Mesenchymal stem cell (in vitro differentiated cells and primary cell): ENCODE measurements around the gene NR2F6.
A peak's percentile ranks its signal among the peaks of the same experiment; 100 is the strongest.

ENCODE experiments used
- DNase-seq: peaks from one replicate; pipeline ENCODE4 v3.0.0-alpha.2; 2013
- H2AFZ ChIP-seq: one replicate; pipeline ENCODE4 v1.6.1; 2013; ENCODE audit warnings: low read depth, mild to moderate bottlenecking, control low read depth, inconsistent platforms, low read length, moderate library complexity
- H2AK5ac ChIP-seq: 2 replicates; pipeline ENCODE4 v1.6.1; 2013; ENCODE audit warnings: low read length, moderate library complexity, mild to moderate bottlenecking, inconsistent platforms; ENCODE audit not compliant: severe bottlenecking
- H2BK120ac ChIP-seq: one replicate; pipeline ENCODE4 v1.6.1; 2013; ENCODE audit warnings: low read depth, mild to moderate bottlenecking, inconsistent platforms, low read length, moderate library complexity
- H2BK12ac ChIP-seq, 2 experiments: one replicate each; pipeline ENCODE4 v1.6.1; 2013; ENCODE audit warnings: inconsistent platforms in 2 of 2, low read length in 2 of 2, mild to moderate bottlenecking in 2 of 2, moderate library complexity in 2 of 2, control low read depth in 1 of 2
- H2BK15ac ChIP-seq: one replicate; pipeline ENCODE4 v1.6.1; 2013; ENCODE audit warnings: mild to moderate bottlenecking, low read depth, inconsistent platforms; ENCODE audit not compliant: poor library complexity, severe bottlenecking
- H2BK5ac ChIP-seq: 2 replicates; pipeline ENCODE4 v1.6.1; 2013; ENCODE audit warnings: low read depth, mild to moderate bottlenecking, low read length, control low read depth, inconsistent platforms; ENCODE audit not compliant: poor library complexity, severe bottlenecking
- H3K14ac ChIP-seq, 2 experiments: one replicate each; pipeline ENCODE4 v1.6.1; 2013; ENCODE audit warnings: inconsistent platforms in 2 of 2, low read length in 2 of 2, control low read depth in 1 of 2, mild to moderate bottlenecking in 1 of 2, moderate library complexity in 1 of 2
- H3K18ac ChIP-seq, 2 experiments: one replicate each; pipeline ENCODE4 v1.6.1; 2013; ENCODE audit warnings: inconsistent platforms in 2 of 2, low read length in 2 of 2, control low read depth in 1 of 2, low read depth in 1 of 2, mild to moderate bottlenecking in 1 of 2
- H3K23ac ChIP-seq, 2 experiments: one replicate each; pipeline ENCODE4 v1.6.1; 2013; ENCODE audit warnings: inconsistent platforms in 2 of 2, low read length in 2 of 2, mild to moderate bottlenecking in 2 of 2, moderate library complexity in 2 of 2, control low read depth in 1 of 2
- H3K27ac ChIP-seq: 2 replicates; pipeline ENCODE4 v1.5.1; 2013; ENCODE audit warnings: mild to moderate bottlenecking, moderate library complexity, low read length, control low read depth, inconsistent platforms; ENCODE audit not compliant: poor library complexity, severe bottlenecking
- H3K27me3 ChIP-seq, 2 experiments: 2 replicates each; pipeline versions ENCODE4 v1.6.1 to v1.7.0; 2013; ENCODE audit warnings: low read length in 2 of 2, mild to moderate bottlenecking in 2 of 2, moderate library complexity in 2 of 2, control low read depth in 1 of 2, inconsistent platforms in 1 of 2; ENCODE audit not compliant: control insufficient read depth in 1 of 2, insufficient read depth in 1 of 2
- H3K36me3 ChIP-seq, 2 experiments: 2 replicates each; pipeline versions ENCODE4 v1.6.1 to v1.7.0; 2013; ENCODE audit warnings: low read length in 2 of 2, control low read depth in 1 of 2, inconsistent platforms in 1 of 2, low read depth in 1 of 2, mild to moderate bottlenecking in 1 of 2; ENCODE audit not compliant: insufficient read depth in 2 of 2, control insufficient read depth in 1 of 2
- H3K4ac ChIP-seq, 2 experiments: one replicate each; pipeline ENCODE4 v1.6.1; 2013; ENCODE audit warnings: inconsistent platforms in 2 of 2, low read length in 2 of 2, mild to moderate bottlenecking in 2 of 2, moderate library complexity in 2 of 2, control low read depth in 1 of 2, low read depth in 1 of 2
- H3K4me1 ChIP-seq: 2 replicates; pipeline ENCODE4 v1.6.1; 2013; ENCODE audit warnings: low read depth, low read length, control low read depth; ENCODE audit not compliant: control insufficient read depth, insufficient read depth
- H3K4me2 ChIP-seq: 2 replicates; pipeline ENCODE4 v1.6.1; 2013; ENCODE audit warnings: low read length, mild to moderate bottlenecking, inconsistent platforms; ENCODE audit not compliant: poor library complexity, severe bottlenecking
- H3K4me3 ChIP-seq, 2 experiments: 2 replicates each; pipeline versions ENCODE4 v1.5.1 to v1.7.0; 2013; ENCODE audit warnings: low read length in 2 of 2, mild to moderate bottlenecking in 2 of 2, control low read depth in 1 of 2, low read depth in 1 of 2; ENCODE audit not compliant: insufficient read depth in 1 of 2
- H3K79me1 ChIP-seq: replicated peaks from 2 replicates; pipeline ENCODE4 v1.6.1; 2013; ENCODE audit warnings: mild to moderate bottlenecking, control low read depth, low read length, inconsistent platforms; ENCODE audit not compliant: poor library complexity, severe bottlenecking
- H3K9ac ChIP-seq: 2 replicates; pipeline ENCODE4 v1.7.0; 2013; ENCODE audit warnings: mild to moderate bottlenecking, low read length, moderate library complexity
- H3K9me3 ChIP-seq: 2 replicates; pipeline ENCODE4 v1.7.0; 2013; ENCODE audit warnings: mild to moderate bottlenecking, low read length; ENCODE audit not compliant: control insufficient read depth
- H4K8ac ChIP-seq: one replicate; pipeline ENCODE4 v1.6.1; 2013; ENCODE audit warnings: inconsistent platforms, mild to moderate bottlenecking, low read length, moderate library complexity
- H4K91ac ChIP-seq: one replicate; pipeline ENCODE4 v1.6.1; 2013; ENCODE audit warnings: mild to moderate bottlenecking, low read length, inconsistent platforms
- WGBS: methylation state at CpG from one replicate; pipeline ENCODE4 v1.1.7; 2013; ENCODE audit warnings: mixed read lengths; 5-methylcytosine and 5-hydroxymethylcytosine counted together

Gene NR2F6

DNA sequence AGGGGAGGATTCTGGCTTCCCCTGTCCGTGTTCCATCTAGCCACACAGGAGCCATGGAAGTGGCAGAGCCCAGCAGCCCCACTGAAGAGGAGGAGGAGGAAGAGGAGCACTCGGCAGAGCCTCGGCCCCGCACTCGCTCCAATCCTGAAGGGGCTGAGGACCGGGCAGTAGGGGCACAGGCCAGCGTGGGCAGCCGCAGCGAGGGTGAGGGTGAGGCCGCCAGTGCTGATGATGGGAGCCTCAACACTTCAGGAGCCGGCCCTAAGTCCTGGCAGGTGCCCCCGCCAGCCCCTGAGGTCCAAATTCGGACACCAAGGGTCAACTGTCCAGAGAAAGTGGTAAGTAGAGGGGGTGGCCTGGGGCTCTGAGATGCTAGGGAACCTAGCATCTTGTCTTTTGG, 23.0 kb upstream of the NR2F6 start:
- no peak overlapping the region for H3K14ac ChIP-seq

DNA sequence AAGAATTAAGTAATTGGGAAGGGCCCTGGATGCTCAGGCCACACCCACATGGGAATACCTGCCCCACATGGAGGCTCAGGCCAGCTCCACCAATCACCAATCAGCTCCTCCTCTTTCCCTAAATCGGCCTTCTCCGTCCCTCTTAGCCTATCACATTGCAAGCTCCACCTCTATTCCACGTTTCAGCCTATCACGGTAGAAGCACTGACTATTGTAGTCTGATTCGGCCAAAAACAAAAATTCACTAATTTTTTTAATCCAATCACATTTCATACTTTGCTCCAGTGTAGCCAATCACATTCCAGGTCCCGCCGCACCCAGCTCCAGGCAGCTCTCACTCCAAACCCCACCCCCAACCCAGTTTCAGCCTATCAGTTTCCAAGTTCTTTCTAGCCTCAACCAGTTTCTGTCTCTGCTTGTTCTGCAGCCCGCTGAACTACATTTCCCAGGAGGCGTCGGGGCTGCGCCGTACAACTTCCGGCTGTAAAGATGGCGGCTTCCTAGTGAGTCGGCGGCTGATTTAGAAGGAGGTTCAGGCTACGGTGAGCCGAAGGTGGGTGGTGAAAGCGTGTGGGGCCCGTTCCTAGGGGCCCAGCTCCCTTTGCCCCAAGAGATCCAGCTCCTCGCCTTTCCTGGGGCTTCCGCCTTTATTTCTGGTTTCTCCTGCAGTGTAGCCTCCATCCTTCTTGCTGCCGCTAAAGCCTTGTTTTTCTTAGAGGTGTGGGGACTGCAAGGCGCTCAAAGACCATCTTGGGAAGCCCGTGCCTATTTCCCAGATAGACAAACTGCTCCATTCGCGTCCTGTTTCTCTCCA, 21.5 kb upstream of the NR2F6 start, which contains the start of gene BABAM1:
Gene BABAM1, plus strand, starts transcription at position 469 of the 814 bp plus-strand sequence. CDS start 1,364 bp downstream, outside the sequence.
- Histone ChIP-seq H3K27ac (peak within 1 kb of the TSS; percentile 72), H3K79me1 (peaks cover 24% of the 10 kb centered on the region), H3K18ac (peak within 1 kb of the TSS in 1 of 2 experiments; percentile 70), H3K9ac (peak within 1 kb of the TSS; percentile 91), H3K14ac (peak within 1 kb of the TSS in 1 of 2 experiments; percentile 88), H3K23ac (peak within 1 kb of the TSS in 1 of 2 experiments; percentile 80), H3K4me3 (peak within 1 kb of the TSS; percentile 83 to 98), H2AFZ (peak within 1 kb of the TSS; percentile 94), H2BK120ac (peak within 1 kb of the TSS; percentile 44), H2BK5ac (peak within 1 kb of the TSS; percentile 52), H3K4me2 (peak within 1 kb of the TSS; percentile 100), H2AK5ac (peak within 1 kb of the TSS; percentile 57), H3K9me3 (no peaks in the 10 kb centered on the region), H3K36me3 (peaks cover 21 to 29% of the 10 kb centered on the region in 2 experiments), H3K27me3 (no peaks in the 10 kb centered on the region), H3K4me1 (peaks cover 7% of the 10 kb centered on the region), H2BK15ac (no peak within 1 kb of the TSS), H4K91ac (no peak within 1 kb of the TSS), H2BK12ac (no peak within 1 kb of the TSS), H3K4ac (peak within 1 kb of the TSS in 1 of 2 experiments; percentile 83), H4K8ac (peak within 1 kb of the TSS; percentile 88)
- 1% methylated on average over 27 of the region's 27 CpGs for WGBS
- DNase-seq = peak; percentile 100

More for the DNA sequence above, 23.0 kb upstream of the NR2F6 start:
- WGBS = 98% methylated on average over 13 of the region's 13 CpGs
- H2AFZ ChIP-seq = no peak overlapping the region
- no peaks in the 10 kb centered on the region for H3K27me3 ChIP-seq
- peak overlapping the region; percentile 22 for H2AK5ac ChIP-seq
- H4K91ac ChIP-seq = no peak overlapping the region
- H3K27ac ChIP-seq = no peak overlapping the region
- peaks cover 28% of the 10 kb centered on the region for H3K79me1 ChIP-seq
- no peak overlapping the region for H3K4me3 ChIP-seq
- H2BK120ac ChIP-seq = no peak overlapping the region
- no peak overlapping the region for H3K4ac ChIP-seq
- no peak overlapping the region for H3K23ac ChIP-seq
- H3K9me3 ChIP-seq = no peaks in the 10 kb centered on the region
- no peak overlapping the region for H2BK12ac ChIP-seq
- H3K9ac ChIP-seq = peak overlapping the region; percentile 91
- no peak for DNase-seq
- H2BK15ac ChIP-seq = no peak overlapping the region
- no peak overlapping the region for H3K4me2 ChIP-seq
- no peak overlapping the region for H2BK5ac ChIP-seq
- no peak overlapping the region for H3K18ac ChIP-seq
- peaks cover 28 to 39% of the 10 kb centered on the region in 2 experiments for H3K36me3 ChIP-seq
- no peak overlapping the region for H4K8ac ChIP-seq
- peaks cover 7% of the 10 kb centered on the region for H3K4me1 ChIP-seq

DNA sequence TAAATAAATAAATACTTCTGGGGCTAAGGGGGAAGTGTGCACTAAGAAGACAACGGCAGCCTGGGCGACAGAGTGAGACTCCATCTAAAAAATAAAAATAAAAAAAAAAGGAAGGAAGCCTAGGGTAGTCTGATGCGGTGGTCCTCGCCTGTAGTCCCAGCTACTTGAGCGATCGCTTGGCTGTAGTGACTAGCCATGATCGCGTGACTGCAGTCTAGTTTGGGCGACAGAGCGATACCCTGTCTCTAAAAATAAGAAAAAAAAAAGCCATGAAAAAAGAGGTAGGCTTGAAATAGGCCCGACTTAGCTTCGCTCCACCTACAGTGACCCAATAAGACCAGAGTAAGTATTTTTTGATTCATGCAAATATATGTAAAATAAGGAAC, 20.9 kb upstream of the NR2F6 start:
- peaks cover 21% of the 10 kb centered on the region for H3K79me1 ChIP-seq
- H3K27me3 ChIP-seq = no peaks in the 10 kb centered on the region
- no peak for DNase-seq
- H2BK15ac ChIP-seq = no peak overlapping the region
- H4K8ac ChIP-seq = peak overlapping the region; percentile 88
- H2BK120ac ChIP-seq = no peak overlapping the region
- H2BK12ac ChIP-seq = no peak overlapping the region
- H3K18ac ChIP-seq = no peak overlapping the region
- no peak overlapping the region for H3K23ac ChIP-seq
- H4K91ac ChIP-seq = no peak overlapping the region
- H3K4ac ChIP-seq = no peak overlapping the region
- peaks cover 7% of the 10 kb centered on the region for H3K4me1 ChIP-seq
- H3K9ac ChIP-seq = no peak overlapping the region
- H3K36me3 ChIP-seq = peaks cover 16 to 23% of the 10 kb centered on the region in 2 experiments
- H2AK5ac ChIP-seq = no peak overlapping the region
- no peaks in the 10 kb centered on the region for H3K9me3 ChIP-seq
- WGBS = 98% methylated on average over 9 of the region's 12 CpGs
- H3K14ac ChIP-seq = no peak overlapping the region
- H2AFZ ChIP-seq = no peak overlapping the region
- no peak overlapping the region for H2BK5ac ChIP-seq
- H3K27ac ChIP-seq = no peak overlapping the region
- no peak overlapping the region for H3K4me2 ChIP-seq
- no peak overlapping the region for H3K4me3 ChIP-seq

DNA sequence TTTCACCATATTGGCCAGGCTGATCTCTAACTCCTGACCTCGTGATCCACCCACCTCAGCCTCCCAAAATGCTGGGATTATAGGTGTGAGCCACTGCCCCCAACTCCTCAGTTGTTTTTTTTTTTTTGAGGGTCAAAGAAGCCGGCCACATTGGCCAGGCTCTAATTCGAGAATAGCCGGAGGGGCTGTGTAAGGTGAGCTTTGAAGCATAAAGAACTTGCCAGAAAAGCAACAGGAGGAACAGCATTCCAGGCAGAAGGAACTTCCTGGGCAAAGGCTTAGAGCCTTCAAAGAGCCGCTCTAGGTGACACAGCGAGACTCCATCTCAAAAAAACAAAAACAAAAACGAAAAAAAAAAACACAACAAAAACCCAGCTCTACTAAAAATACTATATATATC, 20.3 kb upstream of the NR2F6 start:
- H2BK12ac ChIP-seq = no peak overlapping the region
- H2AFZ ChIP-seq = no peak overlapping the region
- no peak overlapping the region for H2BK5ac ChIP-seq
- no peak overlapping the region for H2AK5ac ChIP-seq
- H3K14ac ChIP-seq = no peak overlapping the region
- H3K27ac ChIP-seq = no peak overlapping the region
- H3K4me1 ChIP-seq = peaks cover 7% of the 10 kb centered on the region
- 90% methylated on average over 7 of the region's 7 CpGs for WGBS
- H3K4me2 ChIP-seq = no peak overlapping the region
- H4K91ac ChIP-seq = no peak overlapping the region
- peaks cover 10 to 18% of the 10 kb centered on the region in 2 experiments for H3K36me3 ChIP-seq
- no peak for DNase-seq
- H3K23ac ChIP-seq = no peak overlapping the region
- peaks cover 16% of the 10 kb centered on the region for H3K79me1 ChIP-seq
- no peak overlapping the region for H2BK15ac ChIP-seq
- H3K18ac ChIP-seq = no peak overlapping the region
- no peak overlapping the region for H3K4ac ChIP-seq
- no peak overlapping the region for H3K4me3 ChIP-seq
- no peak overlapping the region for H4K8ac ChIP-seq
- no peak overlapping the region for H2BK120ac ChIP-seq
- no peaks in the 10 kb centered on the region for H3K27me3 ChIP-seq
- no peaks in the 10 kb centered on the region for H3K9me3 ChIP-seq
- H3K9ac ChIP-seq = no peak overlapping the region
